ENCODE data around the gene TANC1. TPM values are rescaled to one million over a fixed set of nuclear protein-coding genes. Genes with fewer than 3 reads are reported as not detected.
A peak's percentile ranks its signal among the peaks of the same experiment; 100 is the strongest.

Gene TANC1
- total RNA-seq, 1 donor from 2014 or later: 61.9 TPM

- DNase-seq (ENCODE audit: extremely low spot score in 2 of 2): peak in 1 of 2 donors; percentile 56
- TF ChIP-seq POLR2AphosphoS5 (IDR thresholded peaks at IDR 0.05; ENCODE audit: insufficient read depth in 1 of 2, low read depth in 1 of 2): peak in 1 of 2 donors; percentile 40
- TF ChIP-seq POLR2A (IDR thresholded peaks at IDR 0.05): no peak
- intact Hi-C loops (cut with DNase I): no loop called here
- Histone ChIP-seq H3K27me3 (no peaks in the 10 kb centered on the region), H3K4me1 (peaks cover 36% of the 10 kb centered on the region), H3K9me3 (no peaks in the 10 kb centered on the region), H3K36me3 (no peaks in the 10 kb centered on the region), H3K27ac (peak overlapping the region; percentile 57), H3K4me3 (no peak overlapping the region)
Observed at GRCh38 chr2:159124441-159124911, 156.0 kb downstream of the TANC1 start.

GRCh38 chr2:159124931-159125467, 156.6 kb downstream of the TANC1 start:
- intact Hi-C loops (cut with DNase I): no loop called here
- DNase-seq (ENCODE audit: extremely low spot score in 2 of 2): peak in 1 of 2 donors; percentile 72
- H3K27me3 ChIP-seq: no peaks in the 10 kb centered on the region
- H3K36me3 ChIP-seq: no peaks in the 10 kb centered on the region
- H3K4me3 ChIP-seq: no peak overlapping the region
- no peak for TF ChIP-seq POLR2AphosphoS5 (IDR thresholded peaks at IDR 0.05; ENCODE audit: insufficient read depth in 1 of 2, low read depth in 1 of 2)
- peak overlapping the region; percentile 57 for H3K27ac ChIP-seq
- H3K4me1 ChIP-seq: peaks cover 39% of the 10 kb centered on the region
- no peaks in the 10 kb centered on the region for H3K9me3 ChIP-seq

GRCh38 chr2:159125858-159126257, 157.4 kb downstream of the TANC1 start:
- TF ChIP-seq POLR2A (IDR thresholded peaks at IDR 0.05): no peak
- TF ChIP-seq CTCF (IDR thresholded peaks at IDR 0.05): no peak
- no peak for TF ChIP-seq POLR2AphosphoS5 (IDR thresholded peaks at IDR 0.05; ENCODE audit: insufficient read depth in 1 of 2, low read depth in 1 of 2)
- peak overlapping the region; percentile 57 for H3K27ac ChIP-seq
- H3K36me3 ChIP-seq: no peaks in the 10 kb centered on the region
- no peaks in the 10 kb centered on the region for H3K27me3 ChIP-seq
- H3K4me1 ChIP-seq: peaks cover 41% of the 10 kb centered on the region
- H3K4me3 ChIP-seq: no peak overlapping the region
- intact Hi-C loops (cut with DNase I): no loop called here
- H3K9me3 ChIP-seq: no peaks in the 10 kb centered on the region
- no peak for DNase-seq (ENCODE audit: extremely low spot score in 2 of 2)

- DNase-seq (ENCODE audit: extremely low spot score in 2 of 2): no peak
- H3K27ac ChIP-seq: no peak overlapping the region
- intact Hi-C loops (cut with DNase I): no loop called here
- H3K9me3 ChIP-seq: no peaks in the 10 kb centered on the region
- H3K27me3 ChIP-seq: no peaks in the 10 kb centered on the region
- peaks cover 46% of the 10 kb centered on the region for H3K4me1 ChIP-seq
- H3K36me3 ChIP-seq: no peaks in the 10 kb centered on the region
- H3K4me3 ChIP-seq: no peak overlapping the region
- TF ChIP-seq CTCF (IDR thresholded peaks at IDR 0.05): no peak
- TF ChIP-seq POLR2A (IDR thresholded peaks at IDR 0.05): no peak
- TF ChIP-seq POLR2AphosphoS5 (IDR thresholded peaks at IDR 0.05; ENCODE audit: insufficient read depth in 1 of 2, low read depth in 1 of 2): no peak
Observed at GRCh38 chr2:159126432-159127022, 158.1 kb downstream of the TANC1 start.

GRCh38 chr2:159128191-159128590, 159.8 kb downstream of the TANC1 start:
- H3K4me1 ChIP-seq: peaks cover 50% of the 10 kb centered on the region
- no peaks in the 10 kb centered on the region for H3K27me3 ChIP-seq
- H3K9me3 ChIP-seq: no peaks in the 10 kb centered on the region
- intact Hi-C loops (cut with DNase I): no loop called here
- DNase-seq (ENCODE audit: extremely low spot score in 2 of 2): no peak
- TF ChIP-seq POLR2AphosphoS5 (IDR thresholded peaks at IDR 0.05; ENCODE audit: insufficient read depth in 1 of 2, low read depth in 1 of 2) (no peak), CTCF (IDR thresholded peaks at IDR 0.05) (no peak), POLR2A (IDR thresholded peaks at IDR 0.05) (no peak)
- H3K27ac ChIP-seq: no peak overlapping the region
- H3K36me3 ChIP-seq: no peaks in the 10 kb centered on the region
- no peak overlapping the region for H3K4me3 ChIP-seq

- Histone ChIP-seq H3K9me3 (no peaks in the 10 kb centered on the region), H3K4me3 (no peak overlapping the region), H3K4me1 (peaks cover 43% of the 10 kb centered on the region), H3K27ac (no peak overlapping the region), H3K36me3 (no peaks in the 10 kb centered on the region), H3K27me3 (no peaks in the 10 kb centered on the region)
- no peak for TF ChIP-seq POLR2AphosphoS5 (IDR thresholded peaks at IDR 0.05; ENCODE audit: insufficient read depth in 1 of 2, low read depth in 1 of 2)
- TF ChIP-seq CTCF (IDR thresholded peaks at IDR 0.05): no peak
- no peak for TF ChIP-seq POLR2A (IDR thresholded peaks at IDR 0.05)
- intact Hi-C loops (cut with DNase I): no loop called here
- no peak for DNase-seq (ENCODE audit: extremely low spot score in 2 of 2)
Observed at GRCh38 chr2:159129269-159129668, 160.8 kb downstream of the TANC1 start.

All from vagina (tissue), 2 donors.